ENCODE results near the gene LDLRAD4.

Gene LDLRAD4

DNA sequence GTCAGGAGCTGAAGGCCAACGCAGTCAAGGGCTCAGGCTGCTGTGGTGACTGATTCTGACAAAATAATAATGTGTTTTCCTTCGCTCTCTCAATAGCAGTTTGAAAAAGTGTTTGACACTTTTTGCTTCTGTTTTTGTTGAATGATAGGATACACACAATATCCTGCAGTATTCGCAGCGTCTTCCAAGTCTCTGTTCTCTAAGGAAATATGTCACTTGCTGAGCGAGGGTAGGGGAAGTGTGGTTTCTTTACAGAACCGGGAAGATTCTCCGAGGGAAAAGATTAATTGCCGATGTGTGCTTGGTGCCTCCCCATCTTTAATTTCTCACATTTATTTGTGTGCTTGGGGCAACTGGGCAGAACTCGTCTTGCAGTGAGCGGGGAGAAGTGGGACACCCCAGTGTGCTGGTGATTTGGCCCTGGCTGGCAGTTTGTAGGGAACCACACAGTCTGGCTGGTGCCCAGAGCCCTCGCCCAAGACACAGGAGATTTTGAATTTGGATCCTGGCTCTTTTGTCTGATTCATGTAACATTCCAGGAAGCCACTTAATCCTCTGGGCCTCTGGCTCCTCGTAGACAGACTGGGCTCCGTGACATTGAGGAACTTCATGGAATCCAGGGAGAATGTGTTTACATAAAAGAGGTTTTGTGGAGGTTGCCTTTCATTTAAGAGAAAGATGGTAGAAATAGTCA is 169.4 kb downstream of the LDLRAD4 start:
- DNase-seq (ENCODE audit: low read depth), result no peak

DNA sequence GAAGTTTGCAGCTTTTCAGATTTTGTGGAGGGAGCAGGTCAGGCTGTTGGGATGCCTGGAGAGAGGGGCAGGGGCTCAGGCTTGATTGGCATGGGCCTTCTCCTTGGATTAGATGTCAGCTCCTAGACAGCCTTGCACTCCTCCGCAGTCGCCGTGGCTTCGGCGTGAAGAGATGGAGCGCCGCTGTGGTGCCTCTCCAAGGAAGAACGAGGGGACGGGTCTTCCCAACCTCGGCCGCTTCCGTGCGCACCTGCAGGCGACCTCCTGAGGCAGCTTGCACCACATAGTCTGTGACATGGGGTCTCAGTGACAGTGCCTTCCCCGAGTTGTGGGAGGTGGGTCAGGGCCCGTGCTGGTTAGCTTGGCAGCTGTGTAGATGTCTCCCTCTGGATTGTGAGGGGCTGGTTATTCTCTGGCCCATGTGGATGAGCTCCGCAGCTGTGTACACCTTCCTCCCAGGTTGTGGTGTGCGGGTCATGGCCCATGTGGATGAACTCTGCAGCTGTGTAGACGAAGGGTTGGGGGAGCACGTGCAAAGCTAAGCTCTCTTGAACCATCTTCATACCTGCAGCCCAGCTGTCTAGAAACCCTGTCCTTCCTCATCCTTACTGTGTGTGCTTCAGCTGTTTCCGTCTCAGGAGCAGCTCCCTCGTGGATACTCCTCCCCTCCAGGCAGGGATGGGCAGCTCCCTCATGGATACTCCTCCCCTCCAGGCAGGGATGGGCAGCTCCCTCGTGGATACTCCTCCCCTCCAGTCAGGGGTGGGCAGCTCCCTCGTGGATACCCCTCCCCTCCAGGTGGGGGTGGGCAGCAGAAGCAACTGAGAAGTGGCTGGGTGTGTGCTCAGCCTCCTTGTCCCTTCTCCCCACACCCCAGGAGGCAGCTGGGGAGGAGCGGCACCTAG is 170.3 kb downstream of the LDLRAD4 start:
- no peak for DNase-seq (ENCODE audit: low read depth)

DNA sequence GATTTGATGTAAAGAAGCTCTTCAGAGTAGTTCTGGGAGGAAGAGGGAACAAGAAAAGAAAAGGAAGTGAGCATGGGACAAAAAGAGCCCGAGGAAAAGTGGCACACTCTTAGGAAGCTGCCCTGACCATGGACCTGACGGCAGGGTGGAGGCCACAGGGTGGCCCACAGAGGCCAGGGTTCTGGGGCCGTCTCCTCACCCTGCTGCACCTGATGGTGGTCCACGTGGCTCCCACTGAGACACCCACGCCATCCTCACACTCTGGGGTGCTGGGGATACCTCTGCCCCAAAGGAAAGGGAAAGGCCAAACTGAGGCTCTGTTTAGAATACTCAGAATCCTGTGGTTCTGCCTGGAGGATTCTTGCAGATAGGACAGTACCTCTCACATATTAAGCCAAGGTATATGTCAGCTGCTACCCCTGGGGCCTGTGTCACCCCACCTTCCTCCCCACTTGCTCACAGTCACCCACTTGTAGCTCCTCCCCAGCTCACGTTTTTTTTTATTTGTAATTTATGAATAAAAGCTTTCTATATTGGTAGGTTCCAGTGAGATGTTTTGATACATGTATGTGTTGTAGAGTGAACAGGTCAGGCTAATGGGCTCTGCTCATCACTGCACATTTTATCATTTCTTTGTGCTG is 171.1 kb downstream of the LDLRAD4 start:
- DNase-seq (ENCODE audit: low read depth), result no peak

DNA sequence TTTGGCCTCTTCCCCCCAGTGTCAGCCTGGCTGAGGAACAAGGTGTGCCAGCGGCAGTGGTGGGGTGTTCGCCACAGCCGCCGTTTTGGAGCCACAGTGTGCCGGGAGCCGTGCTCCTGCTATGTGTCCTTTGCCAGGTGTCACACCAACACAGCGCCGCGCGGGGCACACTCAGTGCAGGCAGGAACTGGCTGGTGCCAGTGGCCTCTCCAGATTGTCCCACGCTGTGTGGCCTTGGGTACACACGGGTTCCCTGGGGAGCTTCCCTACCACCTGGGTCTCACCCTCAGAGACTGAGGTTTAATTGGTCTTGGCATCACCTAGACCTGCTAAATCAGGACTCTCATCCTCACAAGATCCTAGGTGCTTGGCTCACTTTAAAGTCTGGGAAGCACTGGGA is 171.6 kb downstream of the LDLRAD4 start:
- no peak for DNase-seq (ENCODE audit: low read depth)

DNA sequence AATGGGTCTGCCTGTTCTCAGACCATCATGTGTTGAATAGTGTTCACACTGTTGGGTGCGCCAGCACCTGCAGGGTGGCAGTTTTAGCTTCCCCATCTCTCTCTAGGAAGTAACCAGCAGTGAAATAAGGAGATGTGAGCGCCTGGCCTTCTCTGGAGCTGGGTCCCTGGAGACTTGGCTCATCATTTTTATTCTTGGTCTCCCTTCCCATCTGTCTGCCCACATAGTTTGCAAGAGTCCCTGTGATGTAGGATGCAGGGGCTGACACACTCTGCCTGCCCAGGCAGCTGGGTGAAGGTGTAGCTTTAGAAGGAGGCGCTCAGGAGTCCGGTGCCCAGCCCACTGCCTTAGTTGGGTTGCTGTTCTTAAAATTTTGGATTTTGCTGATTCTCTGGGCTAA is 172.2 kb downstream of the LDLRAD4 start:
- no peak for DNase-seq (ENCODE audit: low read depth)

DNA sequence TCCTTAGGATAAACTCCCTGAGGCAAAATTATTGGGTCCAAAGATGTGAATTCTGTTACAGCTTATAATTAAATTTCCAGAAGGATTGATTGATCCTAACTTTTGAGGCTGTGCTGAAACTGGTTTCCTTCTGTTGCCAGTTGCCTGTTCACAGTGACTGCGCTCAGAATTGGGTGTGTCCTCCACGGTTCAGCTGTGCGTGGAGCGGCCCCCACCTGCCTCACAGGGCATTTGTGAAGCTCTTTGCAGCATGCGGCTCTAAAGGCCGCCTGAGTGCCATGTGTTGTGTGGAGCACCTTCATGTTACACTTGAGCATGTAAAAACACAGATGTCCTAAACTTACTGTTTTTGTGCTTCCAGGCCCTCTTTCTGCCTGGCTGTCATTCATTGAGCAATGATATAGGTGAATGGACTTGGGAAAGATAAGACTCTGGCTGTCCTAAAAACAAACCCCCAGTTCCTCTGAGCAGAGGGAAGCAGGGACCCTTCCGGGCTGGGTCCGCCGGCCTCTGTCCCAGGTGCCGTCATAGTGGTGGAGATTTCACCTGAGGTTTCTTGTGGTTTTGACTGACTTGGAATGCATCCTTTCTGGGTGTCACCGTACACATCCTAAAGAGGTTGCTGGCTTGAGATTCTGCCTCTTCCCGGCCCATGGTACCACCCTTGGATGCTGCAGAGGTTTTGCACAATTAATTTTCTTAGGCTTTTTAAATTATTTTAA is 173.6 kb downstream of the LDLRAD4 start:
- DNase-seq (ENCODE audit: low read depth), result no peak

DNA sequence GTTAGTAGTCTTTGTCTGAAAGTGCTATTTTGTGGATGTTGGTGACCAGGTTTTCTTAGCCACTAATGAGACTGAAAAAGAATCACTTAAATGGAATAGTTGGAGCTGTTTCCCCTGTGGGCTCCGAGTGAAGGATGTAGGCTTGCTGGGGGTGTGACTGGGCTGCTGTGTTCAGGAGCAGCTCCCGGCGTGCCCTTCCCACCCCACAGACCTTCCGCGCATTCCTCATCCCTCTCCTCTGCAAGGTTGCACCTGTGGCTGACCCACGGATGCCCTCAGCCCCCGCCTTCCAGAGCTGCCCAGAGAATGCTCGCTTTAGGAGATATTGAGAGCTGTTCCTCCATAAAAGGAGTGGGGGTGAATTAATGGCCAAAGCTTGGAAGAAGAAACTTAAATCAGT is 174.3 kb downstream of the LDLRAD4 start:
- DNase-seq (ENCODE audit: low read depth), result no peak

DNA sequence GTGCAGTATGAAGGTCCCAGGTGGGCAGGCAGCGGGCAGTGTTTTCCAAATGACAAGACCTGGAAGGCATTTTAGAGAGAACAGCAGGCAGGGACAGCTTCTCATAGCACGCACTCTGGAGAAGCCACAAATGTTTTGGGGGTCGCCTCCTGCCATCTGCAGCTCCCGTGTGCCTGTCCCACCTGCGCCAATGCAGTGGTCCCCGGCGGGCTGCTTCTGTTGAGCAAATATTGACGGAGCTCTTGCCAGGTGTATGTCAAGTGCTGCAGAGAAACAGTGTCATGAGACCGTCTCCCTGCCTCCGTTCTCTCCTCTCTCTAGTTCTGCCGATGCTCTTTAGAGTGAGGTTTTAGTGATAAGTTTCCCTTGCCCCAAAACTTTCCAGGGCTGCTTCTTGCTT is 174.8 kb downstream of the LDLRAD4 start:
- DNase-seq (ENCODE audit: low read depth), result no peak

DNA sequence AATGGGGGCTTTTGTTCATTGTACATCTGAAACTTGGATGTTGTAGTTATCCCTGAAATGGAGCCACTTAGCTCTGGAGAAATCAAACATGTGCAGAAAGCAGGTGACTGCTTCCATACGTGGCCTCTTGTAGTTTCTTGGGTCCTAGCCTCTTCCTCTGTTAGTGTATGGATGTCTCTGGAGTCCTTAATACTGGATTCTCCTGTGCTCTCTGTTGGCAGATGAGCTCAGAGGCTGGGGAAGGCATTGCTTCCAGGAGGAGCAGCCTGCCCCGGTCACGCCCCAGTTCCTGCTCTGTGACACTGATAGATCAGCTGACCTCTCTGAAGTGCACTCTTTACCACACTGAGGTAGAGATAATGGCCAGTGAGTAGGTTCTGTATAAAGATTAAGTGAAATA is 176.2 kb downstream of the LDLRAD4 start:
- DNase-seq (ENCODE audit: low read depth), result no peak

DNA sequence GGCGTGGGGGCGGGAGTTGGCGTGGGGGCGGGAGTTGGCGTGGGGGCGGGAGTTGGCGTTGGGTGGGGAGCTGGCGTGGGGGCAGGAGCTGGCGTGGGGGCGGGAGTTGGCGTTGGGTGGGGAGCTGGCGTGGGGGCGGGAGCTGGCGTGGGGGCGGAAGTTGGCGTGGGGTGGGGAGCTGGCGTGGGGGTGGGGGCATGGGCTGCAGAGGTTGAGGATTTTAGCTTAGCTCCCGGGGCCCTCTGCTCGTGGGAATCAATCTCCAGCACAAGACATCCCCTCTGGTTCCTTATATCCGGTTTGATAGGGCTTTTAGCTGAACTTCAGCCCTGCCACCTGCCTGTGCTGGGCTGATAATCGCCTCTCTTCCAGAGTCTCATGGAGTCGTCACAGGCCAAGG is 177.0 kb downstream of the LDLRAD4 start:
- DNase-seq (ENCODE audit: low read depth), result no peak

DNA sequence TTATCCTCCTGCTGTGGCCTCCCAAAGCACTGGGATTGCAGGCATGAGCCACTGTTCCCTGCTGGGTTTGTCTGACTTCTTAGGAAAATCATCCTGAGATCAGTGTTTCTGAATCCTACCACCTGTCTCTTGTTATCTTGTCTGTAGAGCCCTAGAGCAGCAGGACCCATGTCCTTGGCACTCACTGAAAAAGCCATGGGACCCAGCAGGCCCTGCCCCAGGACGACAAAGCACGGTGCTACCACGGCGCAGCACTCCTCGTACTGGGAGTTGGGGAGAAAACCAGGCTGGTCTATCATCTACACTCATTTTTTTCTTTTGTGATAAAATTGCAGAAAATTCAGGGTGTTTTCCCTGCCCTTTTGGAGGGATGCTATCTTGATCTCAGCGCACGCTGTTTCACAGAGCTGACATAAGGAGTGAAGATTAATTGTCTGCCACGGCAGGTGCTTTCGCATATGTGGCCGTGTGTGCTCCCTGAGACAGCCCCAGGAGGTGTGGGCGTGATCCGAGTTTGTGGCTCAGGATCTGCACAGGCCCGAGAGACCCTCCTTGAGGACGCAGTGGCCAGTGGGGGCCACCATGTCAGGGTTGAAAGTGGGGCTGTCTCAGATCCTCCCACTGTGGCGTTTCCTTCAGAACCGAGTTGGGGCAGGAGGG is 179.1 kb downstream of the LDLRAD4 start:
- no peak for DNase-seq (ENCODE audit: low read depth)

DNA sequence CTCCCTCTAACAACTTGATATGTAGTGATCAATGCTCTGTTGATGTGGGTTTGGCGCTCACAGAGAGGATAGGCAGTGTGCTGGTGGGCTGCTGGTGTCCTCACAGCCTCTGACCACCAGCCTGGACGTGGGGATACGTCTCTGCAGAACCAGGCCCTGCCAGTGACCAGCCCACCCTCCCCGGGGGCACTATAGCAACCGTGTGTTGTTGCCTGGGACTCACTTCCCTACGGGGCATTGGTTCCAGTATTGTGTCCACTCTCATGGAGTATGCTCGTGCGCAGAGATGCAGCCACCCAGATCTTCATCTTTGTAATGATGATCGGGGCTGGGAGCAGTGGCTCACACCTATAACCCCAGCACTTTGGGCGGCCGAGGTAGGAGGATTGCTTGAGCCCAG is 180.1 kb downstream of the LDLRAD4 start:
- no peak for DNase-seq (ENCODE audit: low read depth)

DNA sequence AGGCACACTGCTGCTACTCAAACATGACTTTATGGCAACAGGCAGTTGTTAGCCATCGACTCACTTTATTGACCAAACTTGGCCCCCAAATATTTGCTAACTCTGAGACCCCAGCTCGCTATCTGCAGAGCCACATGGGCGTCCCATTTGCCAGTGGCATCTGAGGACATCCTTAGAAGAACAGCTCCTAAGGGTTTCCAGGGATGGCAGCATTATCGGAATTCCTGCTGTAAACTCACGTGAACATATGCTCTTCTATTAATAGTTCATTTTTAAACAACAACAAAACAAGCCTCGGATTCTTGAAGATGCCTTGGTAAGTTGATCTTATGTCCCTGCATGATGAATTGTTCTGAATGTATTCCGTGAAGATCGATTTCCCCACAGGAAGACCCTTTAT is 181.0 kb downstream of the LDLRAD4 start:
- DNase-seq (ENCODE audit: low read depth), result no peak

DNA sequence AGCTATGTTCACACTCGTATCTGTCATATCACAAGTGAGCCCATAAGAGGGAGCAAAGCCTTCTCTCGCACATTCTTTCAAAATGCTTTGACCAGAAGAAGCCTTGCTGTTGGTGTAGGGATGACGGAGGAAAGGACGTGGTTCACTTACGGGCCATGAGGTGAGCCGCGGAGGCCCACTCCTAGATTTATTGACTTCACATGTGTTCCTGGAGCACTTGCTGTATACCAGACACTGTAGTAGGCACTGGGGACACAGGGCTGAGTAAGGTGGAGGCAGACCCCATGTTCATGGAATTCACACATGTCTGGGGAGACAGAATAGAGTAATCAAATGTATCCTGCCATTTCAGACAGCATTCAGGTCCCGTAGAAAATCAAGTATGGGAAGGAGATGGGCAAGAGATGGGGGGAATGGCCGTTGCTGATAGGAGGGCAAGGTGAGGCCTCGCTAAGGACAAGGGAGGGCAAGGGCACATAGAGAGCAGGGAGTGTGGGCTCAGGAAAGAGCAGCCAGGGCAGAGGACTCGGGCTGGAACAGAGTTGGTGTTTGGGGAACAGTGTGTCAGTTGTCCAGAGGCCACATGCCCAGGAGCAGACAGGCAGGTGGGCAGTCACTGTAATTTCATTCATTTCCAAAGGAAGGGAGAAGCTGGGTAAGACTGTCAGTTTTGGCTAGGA is 182.2 kb downstream of the LDLRAD4 start:
- DNase-seq (ENCODE audit: low read depth), result no peak

DNA sequence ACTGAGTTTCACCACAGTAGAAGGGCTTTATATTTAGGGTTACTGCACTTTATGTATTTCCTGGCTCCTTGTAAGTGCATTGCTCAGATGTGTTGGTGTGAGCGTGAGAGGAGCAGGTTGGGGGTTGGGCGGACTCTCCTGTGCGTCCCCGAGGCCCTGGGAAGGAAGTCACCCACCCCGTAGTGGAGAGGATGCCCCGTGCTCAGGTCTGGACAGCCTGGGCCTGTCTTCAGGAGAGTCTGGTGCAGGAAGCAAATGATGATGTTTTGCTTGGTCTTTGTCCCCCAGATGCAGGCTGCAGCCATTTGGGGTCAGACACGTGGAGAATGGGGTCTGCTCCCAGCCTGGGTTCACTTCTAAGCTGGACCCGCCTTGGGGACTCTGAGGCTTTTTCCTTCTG is 182.8 kb downstream of the LDLRAD4 start:
- no peak for DNase-seq (ENCODE audit: low read depth)

DNA sequence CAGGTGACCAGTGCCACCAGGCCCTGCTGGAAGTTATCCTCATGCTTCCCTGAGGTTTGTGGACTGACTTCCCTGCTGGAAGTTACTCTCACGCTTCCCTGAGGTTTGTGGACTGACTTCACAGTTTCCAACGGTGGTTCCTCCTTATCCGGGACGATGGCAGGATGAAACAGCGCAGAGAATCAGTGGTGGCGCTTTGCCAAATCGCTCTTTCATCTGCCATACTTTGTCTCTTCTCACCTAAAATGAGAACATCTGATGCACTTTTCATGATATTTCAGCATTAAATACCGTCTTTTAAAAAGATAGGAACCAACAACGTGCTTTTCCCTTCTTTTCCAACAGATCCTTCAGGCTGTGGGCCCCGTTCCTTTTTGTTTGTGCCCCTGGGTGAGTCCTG is 183.3 kb downstream of the LDLRAD4 start:
- DNase-seq (ENCODE audit: low read depth), result no peak

DNA sequence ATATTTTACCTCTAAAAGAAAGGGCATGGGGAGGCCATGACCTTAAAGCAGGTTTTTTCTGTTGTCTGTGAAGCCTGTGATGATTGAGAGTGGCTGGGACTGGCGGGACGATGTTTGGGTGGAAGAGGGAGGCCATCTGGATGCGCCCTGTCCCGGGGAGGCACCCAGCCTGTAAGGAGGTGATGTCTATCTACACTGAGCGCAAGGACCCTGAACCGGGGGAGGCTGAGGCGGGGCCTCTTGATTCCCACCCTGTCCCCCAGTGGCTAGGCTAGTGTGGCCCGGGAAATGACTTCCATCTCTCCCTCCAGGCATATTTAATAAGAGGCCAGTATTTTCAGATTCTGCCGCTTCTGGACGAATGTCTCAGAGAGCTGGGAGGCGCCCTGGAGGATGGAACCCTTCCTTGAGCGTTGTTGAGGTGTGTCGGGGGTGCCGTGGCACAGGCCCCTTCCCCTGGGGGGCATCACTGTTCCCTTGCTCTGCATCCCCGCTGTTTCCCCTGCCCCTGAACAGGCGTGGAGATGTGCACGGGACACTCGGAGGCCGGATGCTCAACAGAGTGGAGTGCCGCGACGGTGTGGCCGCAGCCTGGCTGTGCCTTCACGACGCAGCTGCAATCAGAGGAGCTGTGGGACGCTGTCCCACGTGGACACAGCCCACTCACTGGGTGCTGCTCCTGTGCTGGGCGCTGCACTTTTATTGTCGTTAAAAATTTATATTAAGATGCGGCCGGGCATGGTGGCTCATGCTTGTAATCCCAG is 185.4 kb downstream of the LDLRAD4 start:
- DNase-seq (ENCODE audit: low read depth), result no peak

DNA sequence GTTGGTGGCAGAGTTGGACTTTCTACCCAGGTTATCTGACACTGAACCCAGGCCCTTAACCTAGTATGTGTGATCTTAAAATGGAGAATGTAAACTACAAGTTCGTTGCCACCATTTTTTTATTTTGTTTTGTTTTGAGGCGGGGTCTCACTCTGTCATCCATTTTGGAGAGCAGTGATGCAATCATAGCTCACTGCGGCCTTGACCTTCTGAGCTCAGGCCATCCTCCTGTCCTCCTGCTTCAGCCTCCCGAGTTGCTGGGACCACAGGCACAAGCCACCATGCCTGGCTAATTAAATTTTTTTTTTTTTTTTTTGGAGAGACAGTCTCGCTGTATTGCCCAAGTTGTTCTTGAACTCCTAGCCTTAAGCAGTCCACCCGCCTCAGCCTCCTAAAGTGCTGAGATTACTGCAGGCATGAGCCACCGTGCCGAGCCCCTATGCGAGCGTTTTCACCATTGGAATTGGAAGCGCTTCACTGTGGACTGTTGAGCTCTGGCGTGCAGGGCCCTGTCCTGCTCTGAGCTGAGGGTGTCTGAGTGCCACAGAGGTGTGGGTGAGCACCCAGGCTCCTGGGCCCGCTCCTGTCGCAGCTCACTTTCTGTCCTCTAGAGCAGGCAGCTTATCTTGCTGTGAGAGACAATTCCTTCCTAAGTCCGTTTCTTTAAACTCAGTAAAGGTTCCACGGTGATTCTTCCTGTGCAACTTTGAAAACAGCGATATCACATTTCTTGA is 186.9 kb downstream of the LDLRAD4 start:
- DNase-seq (ENCODE audit: low read depth), result no peak

DNA sequence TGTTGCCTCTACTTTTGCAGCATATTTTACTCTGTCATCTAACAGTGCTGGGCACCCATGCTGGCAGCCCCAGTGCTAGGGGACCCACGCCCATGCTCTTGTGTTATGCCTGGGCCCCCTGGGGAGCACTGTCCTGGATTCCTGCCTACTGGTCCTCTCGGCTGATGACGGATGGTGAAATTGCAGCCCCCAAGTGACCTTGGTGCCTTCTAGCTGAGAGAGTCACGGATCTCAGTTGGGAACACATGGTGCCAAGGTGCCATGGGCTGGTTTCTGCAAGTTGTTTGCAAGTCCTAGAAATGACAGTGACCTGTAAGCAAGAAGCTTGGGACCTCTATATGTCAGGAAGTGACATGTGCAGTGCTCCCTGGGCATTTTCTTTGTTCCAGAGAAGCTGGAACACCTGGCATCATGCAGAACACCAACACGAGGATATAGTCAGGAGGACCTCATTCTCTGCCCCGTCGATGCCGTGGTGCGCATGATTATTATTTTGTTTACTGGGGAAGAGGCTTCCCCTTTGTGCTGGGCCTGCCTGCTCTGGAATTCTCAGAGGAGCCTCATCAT is 187.6 kb downstream of the LDLRAD4 start:
- no peak for DNase-seq (ENCODE audit: low read depth)

All from activated T-helper 1 cell treated with Interleukin-2 at 50 U/mL for 16 hours (primary cell).